ENCODE measurements around the gene OXTR. TPM values are rescaled to one million over a fixed set of nuclear protein-coding genes. Genes with fewer than 3 reads are reported as not detected.

The OXTR gene
- total RNA-seq, 1 donor from 2014 or later: 4.1 TPM

GRCh38 chr3:8776406-8776805 is 7.0 kb upstream of the OXTR start:
- DNase-seq (ENCODE audit: extremely low spot score, unreplicated experiment): no peak
- Mint-ChIP-seq H3K9me3 (no peaks in the 10 kb centered on the region), H3K27ac (no peak overlapping the region), H3K4me3 (no peak overlapping the region), H3K4me1 (ENCODE audit: unreplicated experiment) (peaks cover 7% of the 10 kb centered on the region), H3K27me3 (peaks cover 8% of the 10 kb centered on the region), H3K36me3 (no peaks in the 10 kb centered on the region)
- TF ChIP-seq, protein P1, sequence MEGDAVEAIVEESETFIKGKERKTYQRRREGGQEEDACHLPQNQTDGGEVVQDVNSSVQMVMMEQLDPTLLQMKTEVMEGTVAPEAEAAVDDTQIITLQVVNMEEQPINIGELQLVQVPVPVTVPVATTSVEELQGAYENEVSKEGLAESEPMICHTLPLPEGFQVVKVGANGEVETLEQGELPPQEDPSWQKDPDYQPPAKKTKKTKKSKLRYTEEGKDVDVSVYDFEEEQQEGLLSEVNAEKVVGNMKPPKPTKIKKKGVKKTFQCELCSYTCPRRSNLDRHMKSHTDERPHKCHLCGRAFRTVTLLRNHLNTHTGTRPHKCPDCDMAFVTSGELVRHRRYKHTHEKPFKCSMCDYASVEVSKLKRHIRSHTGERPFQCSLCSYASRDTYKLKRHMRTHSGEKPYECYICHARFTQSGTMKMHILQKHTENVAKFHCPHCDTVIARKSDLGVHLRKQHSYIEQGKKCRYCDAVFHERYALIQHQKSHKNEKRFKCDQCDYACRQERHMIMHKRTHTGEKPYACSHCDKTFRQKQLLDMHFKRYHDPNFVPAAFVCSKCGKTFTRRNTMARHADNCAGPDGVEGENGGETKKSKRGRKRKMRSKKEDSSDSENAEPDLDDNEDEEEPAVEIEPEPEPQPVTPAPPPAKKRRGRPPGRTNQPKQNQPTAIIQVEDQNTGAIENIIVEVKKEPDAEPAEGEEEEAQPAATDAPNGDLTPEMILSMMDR (conservative IDR thresholded peaks at IDR 0.05): no peak

DNA sequence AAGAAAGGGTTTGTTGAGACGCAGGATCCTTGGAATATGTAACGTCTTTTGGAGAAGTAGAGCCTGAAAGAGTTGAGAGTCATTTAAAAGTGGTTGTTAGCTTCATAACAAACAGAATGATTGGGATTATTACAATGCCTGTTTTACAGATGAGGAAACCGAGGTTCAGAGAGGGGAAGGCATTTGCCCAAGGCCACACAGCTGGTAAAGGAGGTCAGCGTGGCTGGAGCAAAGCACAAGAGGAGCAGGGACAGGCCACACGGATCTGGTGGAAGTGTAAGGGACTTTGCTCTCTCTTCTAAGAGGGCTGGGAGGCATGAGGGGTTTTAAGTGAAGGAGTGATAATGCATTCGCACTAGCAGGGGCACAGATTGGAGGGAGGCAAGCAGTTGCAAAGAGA is 6.2 kb upstream of the OXTR start:
- H3K36me3 Mint-ChIP-seq: no peaks in the 10 kb centered on the region
- DNase-seq (ENCODE audit: extremely low spot score, unreplicated experiment): no peak
- H3K4me1 Mint-ChIP-seq (ENCODE audit: unreplicated experiment): peaks cover 7% of the 10 kb centered on the region
- H3K9me3 Mint-ChIP-seq: no peaks in the 10 kb centered on the region
- TF ChIP-seq, protein P1 (conservative IDR thresholded peaks at IDR 0.05): no peak
- peaks cover 15% of the 10 kb centered on the region for H3K27me3 Mint-ChIP-seq
- no peak overlapping the region for H3K27ac Mint-ChIP-seq
- H3K4me3 Mint-ChIP-seq: no peak overlapping the region

DNA sequence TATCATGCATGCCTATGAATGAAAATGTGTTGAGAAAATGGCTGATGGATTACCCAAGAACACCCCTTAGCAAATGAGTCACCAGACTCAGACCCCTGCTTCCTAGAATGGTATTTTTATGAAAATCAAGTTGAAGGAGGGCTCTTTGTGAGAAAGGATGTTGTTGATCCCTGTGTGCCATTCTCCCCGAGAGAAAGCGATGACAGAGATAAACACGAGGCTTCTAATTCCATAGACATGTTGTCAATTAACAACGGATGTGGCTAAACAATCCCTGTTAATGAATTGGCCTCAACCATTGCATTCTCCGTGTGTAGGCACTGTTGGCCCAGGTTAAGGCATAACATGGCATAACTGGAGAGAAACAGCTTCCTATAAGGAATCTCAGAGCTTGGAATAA is 5.8 kb upstream of the OXTR start:
- TF ChIP-seq, protein P1 (conservative IDR thresholded peaks at IDR 0.05): no peak
- H3K36me3 Mint-ChIP-seq: no peaks in the 10 kb centered on the region
- no peaks in the 10 kb centered on the region for H3K9me3 Mint-ChIP-seq
- H3K4me3 Mint-ChIP-seq: no peak overlapping the region
- H3K27me3 Mint-ChIP-seq: peaks cover 19% of the 10 kb centered on the region
- no peak overlapping the region for H3K27ac Mint-ChIP-seq
- DNase-seq (ENCODE audit: extremely low spot score, unreplicated experiment): no peak
- H3K4me1 Mint-ChIP-seq (ENCODE audit: unreplicated experiment): peaks cover 7% of the 10 kb centered on the region

- DNase-seq (ENCODE audit: extremely low spot score, unreplicated experiment): no peak
- Mint-ChIP-seq H3K4me3 (no peak overlapping the region), H3K27me3 (peaks cover 30% of the 10 kb centered on the region), H3K4me1 (ENCODE audit: unreplicated experiment) (peaks cover 14% of the 10 kb centered on the region), H3K27ac (no peak overlapping the region), H3K9me3 (no peaks in the 10 kb centered on the region), H3K36me3 (no peaks in the 10 kb centered on the region)
- TF ChIP-seq, protein P1 (conservative IDR thresholded peaks at IDR 0.05): no peak
Measured at GRCh38 chr3:8773941-8774542, 4.6 kb upstream of the OXTR start.

DNA sequence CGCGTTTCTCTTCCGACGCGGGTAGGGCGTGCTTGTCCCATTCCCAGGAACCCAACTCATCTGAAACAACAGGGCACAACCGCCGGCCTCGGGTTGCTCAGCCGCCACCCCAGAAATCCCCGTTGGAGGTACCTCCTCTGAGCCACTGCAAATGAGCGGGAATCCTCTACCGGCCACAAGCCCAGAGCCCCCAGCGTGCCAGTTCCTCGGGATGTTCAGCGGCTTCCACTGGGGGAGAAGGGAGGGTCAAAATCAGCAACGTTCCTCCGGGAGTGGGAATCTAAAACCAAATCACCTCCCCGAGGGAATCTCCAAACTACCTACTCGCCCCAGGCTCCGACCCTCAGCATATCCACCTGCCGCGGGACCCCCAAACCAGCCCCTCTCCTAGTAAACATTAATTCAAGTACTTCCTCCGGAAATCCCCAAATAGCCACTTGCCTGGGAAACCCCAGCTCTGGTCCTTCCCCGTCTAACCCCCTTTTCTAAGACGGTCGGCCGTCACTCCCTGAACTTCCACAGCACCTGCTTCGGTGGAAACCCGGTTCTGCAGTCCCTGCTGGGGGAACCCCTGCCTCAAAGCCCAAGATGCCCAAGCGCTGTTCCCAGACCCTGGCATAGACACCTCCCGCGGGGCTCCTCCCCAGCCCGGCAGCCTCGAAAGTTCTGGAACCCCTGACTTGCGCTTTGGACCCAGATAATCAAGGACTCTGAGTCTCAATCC is 887 bp downstream of the OXTR start:
- no peaks in the 10 kb centered on the region for H3K36me3 Mint-ChIP-seq
- DNase-seq (ENCODE audit: extremely low spot score, unreplicated experiment): no peak
- H3K27ac Mint-ChIP-seq: no peak overlapping the region
- peak overlapping the region; percentile 85 for H3K4me3 Mint-ChIP-seq
- TF ChIP-seq, protein P1 (conservative IDR thresholded peaks at IDR 0.05): no peak
- H3K9me3 Mint-ChIP-seq: no peaks in the 10 kb centered on the region
- peaks cover 65% of the 10 kb centered on the region for H3K27me3 Mint-ChIP-seq
- H3K4me1 Mint-ChIP-seq (ENCODE audit: unreplicated experiment): peaks cover 11% of the 10 kb centered on the region

Data from type B pancreatic cell (in vitro differentiated cells).